ENCODE data around the gene HNRNPDL. TPM values are rescaled to one million over a fixed set of nuclear protein-coding genes. Genes with fewer than 3 reads are reported as not detected.

The HNRNPDL gene
- total and polyA plus RNA-seq, 2 of the 13 experiments (the other 11 are each of a cell fraction or from before 2014, with no cell fraction given) = 167 to 414 TPM

GRCh38 chr4:82439088-82439487 is 8.8 kb upstream of the HNRNPDL start:
- no TSS peak for BruUV-seq (replicated peaks)
- POLR2A ChIA-PET = interaction anchor here (1.3 to 4.5 kb wide), 2 partner anchors 10 to 17 kb away, joined by 3 to 20 read pairs; no protein-coding TSS in a partner anchor
- no peak for FAIRE-seq

More at GRCh38 chr4:82439088-82439487, 8.8 kb upstream of the HNRNPDL start:
- intact Hi-C loops (cut with micrococcal nuclease; ENCODE audit: unreplicated experiment) (loop anchor here (10.0 kb wide), 1 partner anchor 154 kb away; no protein-coding TSS in a partner anchor), in situ Hi-C loops (cut with HindIII; ENCODE audit: extremely low pct_ligation_motif_present, low pct_unique_long_range_greater_than_20kb) (no loop called here)
- Histone ChIP-seq H4K20me1 (ENCODE audit: insufficient read depth, low read length) (peaks cover 20% of the 10 kb centered on the region), H3K9me3 (ENCODE audit: low read length) (no peaks in the 10 kb centered on the region), H3K27ac (ENCODE audit: extremely low read length, insufficient read depth, low read length) (peak overlapping the region; percentile 55), H3K9ac (ENCODE audit: insufficient read depth, low read depth, low read length) (no peak overlapping the region), H3K4me3 (replicated peaks in 1 of 3; ENCODE audit: insufficient read depth in 1 of 3, low read depth in 2 of 3, low read length in 3 of 3) (no peak overlapping the region; a peak in 1 of 6 replicates), H3K79me2 (ENCODE audit: insufficient read depth, low read length) (peaks cover 88% of the 10 kb centered on the region), H3K27me3 (ENCODE audit: control insufficient read depth in 1 of 2, insufficient read depth in 2 of 2, low read length in 2 of 2) (no peaks in the 10 kb centered on the region), H3K4me2 (ENCODE audit: low read depth, low read length) (peak overlapping the region; percentile 11; the same call in 1 of the 2 replicates), H3K36me3 (replicated peaks in 1 of 2; ENCODE audit: control insufficient read depth in 1 of 2, insufficient read depth in 2 of 2, low read length in 2 of 2) (peaks cover 0 to 4% of the 10 kb centered on the region in 2 experiments; a peak in 3 of 5 replicates), H3K4me1 (ENCODE audit: insufficient read depth, low read length) (peaks cover 64% of the 10 kb centered on the region), H2AFZ (ENCODE audit: low read length) (no peak overlapping the region)
- WGBS (ENCODE audit: low lambda C conversion rate) = 18% methylated on average over 2 of the region's 2 CpGs
- CTCF ChIA-PET (ENCODE audit: low intra/inter-chr PET ratio, low total read pairs) = no interaction called here
- ATAC-seq = peak; percentile 56
- TF ChIP-seq ZNF337 (CRISPR knock-in tag; IDR thresholded peaks at IDR 0.05; ENCODE audit: borderline replicate concordance, low read depth) (no peak), NFRKB (IDR thresholded peaks at IDR 0.05) (no peak), IKZF1 (IDR thresholded peaks at IDR 0.05) (no peak), HNF4A (CRISPR knock-in tag; IDR thresholded peaks at IDR 0.05) (0 out of 2 replicates have a peak, but pooled peaks have one; percentile 17), ZNF629 (CRISPR knock-in tag; conservative IDR thresholded peaks at IDR 0.05) (peak; percentile 69), ZNF577 (CRISPR knock-in tag; IDR thresholded peaks at IDR 0.05; ENCODE audit: borderline replicate concordance, low read depth) (no peak), ZNF607 (CRISPR knock-in tag; IDR thresholded peaks at IDR 0.05; ENCODE audit: borderline replicate concordance) (no peak), ZNF275 (CRISPR knock-in tag; IDR thresholded peaks at IDR 0.05; ENCODE audit: borderline replicate concordance) (no peak)
- no peak for DNase-seq (ENCODE audit: low spot score)
